Measurements from ENCODE around the gene DAB2IP. TPM values are rescaled to one million over a fixed set of nuclear protein-coding genes. Genes with fewer than 3 reads are reported as not detected.

DAB2IP gene
- total RNA-seq, 2 donors from 2014 or later, result 51.6 to 83.2 TPM

- H3K36me3 ChIP-seq, result no peaks in the 10 kb centered on the region
- no peaks in the 10 kb centered on the region for H3K4me1 ChIP-seq (replicated peaks)
- no peak for DNase-seq (ENCODE audit: low spot score)
- H3K27ac ChIP-seq, result no peak overlapping the region
- intact Hi-C loops (cut with DNase I), result no loop called here
- H3K9me3 ChIP-seq, result no peaks in the 10 kb centered on the region
- 78% methylated on average over 11 of the region's 11 CpGs for WGBS
- TF ChIP-seq POLR2AphosphoS5 (IDR thresholded peaks at IDR 0.05) (no peak), CTCF (IDR thresholded peaks at IDR 0.05) (no peak), POLR2A (IDR thresholded peaks at IDR 0.05) (no peak)
- H3K4me3 ChIP-seq, result no peak overlapping the region
- no peaks in the 10 kb centered on the region for H3K27me3 ChIP-seq (replicated peaks; ENCODE audit: insufficient read depth)
These were observed 163.2 kb downstream of the DAB2IP start for GRCh38 chr9:121814594-121814993.

- no peak for DNase-seq (ENCODE audit: low spot score)
- Histone ChIP-seq H3K4me3 (no peak overlapping the region), H3K27ac (no peak overlapping the region), H3K27me3 (replicated peaks; ENCODE audit: insufficient read depth) (no peaks in the 10 kb centered on the region), H3K4me1 (replicated peaks) (no peaks in the 10 kb centered on the region), H3K9me3 (no peaks in the 10 kb centered on the region), H3K36me3 (no peaks in the 10 kb centered on the region)
- TF ChIP-seq POLR2A (IDR thresholded peaks at IDR 0.05), result no peak
- 84% methylated on average over 6 of the region's 6 CpGs for WGBS
- intact Hi-C loops (cut with DNase I), result no loop called here
These were observed 163.7 kb downstream of the DAB2IP start for GRCh38 chr9:121815084-121815483.

- Histone ChIP-seq H3K36me3 (no peaks in the 10 kb centered on the region), H3K27me3 (replicated peaks; ENCODE audit: insufficient read depth) (no peaks in the 10 kb centered on the region), H3K4me3 (no peak overlapping the region), H3K9me3 (no peaks in the 10 kb centered on the region), H3K27ac (no peak overlapping the region), H3K4me1 (replicated peaks) (no peaks in the 10 kb centered on the region)
- no peak for TF ChIP-seq POLR2AphosphoS5 (IDR thresholded peaks at IDR 0.05)
- TF ChIP-seq CTCF (IDR thresholded peaks at IDR 0.05), result no peak
- no peak for TF ChIP-seq POLR2A (IDR thresholded peaks at IDR 0.05)
- DNase-seq (ENCODE audit: low spot score), result no peak
- WGBS, result 68% methylated on average over 31 of the region's 31 CpGs
- intact Hi-C loops (cut with DNase I), result no loop called here
These were observed 164.4 kb downstream of the DAB2IP start for GRCh38 chr9:121815546-121816448.

GRCh38 chr9:121816449-121816817 is 165.0 kb downstream of the DAB2IP start:
- H3K4me1 ChIP-seq (replicated peaks), result no peaks in the 10 kb centered on the region
- intact Hi-C loops (cut with DNase I), result no loop called here
- DNase-seq (ENCODE audit: low spot score), result no peak
- no peak for TF ChIP-seq POLR2A (IDR thresholded peaks at IDR 0.05)
- TF ChIP-seq CTCF (IDR thresholded peaks at IDR 0.05), result no peak
- no peak for TF ChIP-seq POLR2AphosphoS5 (IDR thresholded peaks at IDR 0.05)
- no peaks in the 10 kb centered on the region for H3K36me3 ChIP-seq
- H3K27ac ChIP-seq, result no peak overlapping the region
- H3K9me3 ChIP-seq, result no peaks in the 10 kb centered on the region
- WGBS, result 94% methylated on average over 23 of the region's 23 CpGs
- H3K27me3 ChIP-seq (replicated peaks; ENCODE audit: insufficient read depth), result no peaks in the 10 kb centered on the region
- no peak overlapping the region for H3K4me3 ChIP-seq

- intact Hi-C loops (cut with DNase I), result no loop called here
- TF ChIP-seq CTCF (IDR thresholded peaks at IDR 0.05), result no peak
- TF ChIP-seq POLR2AphosphoS5 (IDR thresholded peaks at IDR 0.05), result no peak
- TF ChIP-seq POLR2A (IDR thresholded peaks at IDR 0.05), result no peak
These were observed 165.5 kb downstream of the DAB2IP start for GRCh38 chr9:121816845-121817450.

More at GRCh38 chr9:121816845-121817450, 165.5 kb downstream of the DAB2IP start:
- no peak overlapping the region for H3K27ac ChIP-seq
- WGBS, result 92% methylated on average over 12 of the region's 12 CpGs
- DNase-seq (ENCODE audit: low spot score), result no peak
- no peaks in the 10 kb centered on the region for H3K4me1 ChIP-seq (replicated peaks)
- no peak overlapping the region for H3K4me3 ChIP-seq
- H3K9me3 ChIP-seq, result no peaks in the 10 kb centered on the region
- no peaks in the 10 kb centered on the region for H3K27me3 ChIP-seq (replicated peaks; ENCODE audit: insufficient read depth)
- H3K36me3 ChIP-seq, result no peaks in the 10 kb centered on the region

Data from prostate gland (tissue), 2 donors.